A549 (cell line): ENCODE measurements around the gene METTL18.

Experiments used
- CHD4 ChIP-seq: fragments of 200-600 bp; sonication (generic); IDR thresholded peaks from 2 replicates; pipeline ENCODE4 v1.6.1; 2016; ENCODE audit warnings: antibody characterized with exemption, mild to moderate bottlenecking, borderline replicate concordance
- JUN ChIP-seq, 2 experiments: fragments of >200 bp; sonication (Bioruptor Twin); formaldehyde crosslinking; IDR thresholded peaks; 2 replicates in 1 of 2; 3 replicates in 1 of 2; pipeline ENCODE4 v1.6.1; 2016 to 2017
- MAX ChIP-seq: IDR thresholded peaks from 2 replicates; pipeline ENCODE4 v1.6.1; 2012
- RCOR1 ChIP-seq: fragments of 150-350 bp; IDR thresholded peaks from 2 replicates; pipeline ENCODE4 v1.6.1; 2014; ENCODE audit warnings: antibody characterized with exemption, low read length, low read depth

- TF ChIP-seq CHD4: no peak
- TF ChIP-seq RCOR1: no peak
- TF ChIP-seq JUN (IDR thresholded peaks at IDR 0.05): no peak
- TF ChIP-seq MAX: no peak
These were observed 32.0 kb downstream of the METTL18 start for GRCh38 chr1:169762699-169763098.
